Smooth muscle cell (in vitro differentiated cells): ENCODE measurements around the gene ADGRL2. TPM values are rescaled to one million over a fixed set of nuclear protein-coding genes. Genes with fewer than 3 reads are reported as not detected.

Source experiments
- DNase-seq: peaks from one replicate; lab custom pipeline; 2025; ENCODE audit not compliant: unreplicated experiment; lab: John Stamatoyannopoulos, UW
- H2AFZ ChIP-seq: fragments of 200-600 bp; sonication (generic); 2 replicates; pipeline ENCODE4 v1.6.0; 2016; ENCODE audit warnings: antibody characterized with exemption, low read depth, mild to moderate bottlenecking
- H3F3A ChIP-seq: fragments of 200-600 bp; sonication (generic); 2 replicates; pipeline ENCODE4 v1.6.0; 2017; ENCODE audit warnings: antibody characterized with exemption, low read depth
- H3K27ac ChIP-seq: fragments of 200-600 bp; sonication (generic); 2 replicates; pipeline ENCODE4 v1.5.1; 2016; ENCODE audit warnings: low read depth, mild to moderate bottlenecking
- H3K27me3 ChIP-seq: fragments of 200-600 bp; sonication (generic); 2 replicates; pipeline ENCODE4 v1.6.1; 2016; ENCODE audit warnings: low read depth, mild to moderate bottlenecking
- H3K36me3 ChIP-seq: fragments of 200-600 bp; sonication (generic); 2 replicates; pipeline ENCODE4 v1.5.1; 2016; ENCODE audit warnings: low read depth
- H3K4me1 ChIP-seq: fragments of 200-600 bp; sonication (generic); 2 replicates; pipeline ENCODE4 v1.5.1; 2016; ENCODE audit warnings: low read depth
- H3K4me2 ChIP-seq: fragments of 200-600 bp; sonication (generic); 2 replicates; pipeline ENCODE4 v1.6.0; 2016; ENCODE audit warnings: mild to moderate bottlenecking
- H3K4me3 ChIP-seq: fragments of 200-600 bp; sonication (generic); 2 replicates; pipeline ENCODE4 v1.5.1; 2016; ENCODE audit warnings: mild to moderate bottlenecking
- H3K79me2 ChIP-seq: fragments of 200-600 bp; sonication (generic); 2 replicates; pipeline ENCODE4 v1.6.0; 2016; ENCODE audit warnings: low read depth, mild to moderate bottlenecking
- H3K9ac ChIP-seq: fragments of 200-600 bp; sonication (generic); 2 replicates; pipeline ENCODE4 v1.6.0; 2016; ENCODE audit warnings: low read depth
- H3K9me3 ChIP-seq: fragments of 200-600 bp; sonication (generic); replicated peaks from 2 replicates; pipeline ENCODE4 v1.5.1; 2016; ENCODE audit warnings: low read depth
- H4K20me1 ChIP-seq: fragments of 200-600 bp; sonication (generic); 2 replicates; pipeline ENCODE4 v1.6.0; 2016; ENCODE audit warnings: low read depth
- WGBS: methylation state at CpG from one replicate; pipeline ENCODE4 v1.1.7; 2016; ENCODE audit warnings: low lambda C conversion rate; 5-methylcytosine and 5-hydroxymethylcytosine counted together
- polyA plus RNA-seq: library from polyadenylated mRNA; unstranded; fragments of >200 nt; fragmentation: Nextera tagmentation; extraction: Ambion mirVana; gene quantifications from 2 replicates; pipeline ENCODE4 v1.2.1, GENCODE V29; 2016
- total RNA-seq: library from RNA; depleted of rRNA; stranded (reverse); fragments of >200 nt; gene quantifications from 2 replicates; pipeline ENCODE4 v1.2.3, GENCODE V29; 2014
- TF ChIP-seq, protein P1 (sequence below): fragments of 200-600 bp; sonication (generic); IDR thresholded peaks from 2 replicates; pipeline ENCODE4 v1.5.1; 2017; ENCODE audit warnings: borderline replicate concordance, mild to moderate bottlenecking, antibody characterized with exemption; ENCODE audit not compliant: insufficient read depth, poor library complexity, severe bottlenecking

ADGRL2 gene
- total and polyA plus RNA-seq, 2 experiments from 2014 or later = 25.1 to 119 TPM

DNA sequence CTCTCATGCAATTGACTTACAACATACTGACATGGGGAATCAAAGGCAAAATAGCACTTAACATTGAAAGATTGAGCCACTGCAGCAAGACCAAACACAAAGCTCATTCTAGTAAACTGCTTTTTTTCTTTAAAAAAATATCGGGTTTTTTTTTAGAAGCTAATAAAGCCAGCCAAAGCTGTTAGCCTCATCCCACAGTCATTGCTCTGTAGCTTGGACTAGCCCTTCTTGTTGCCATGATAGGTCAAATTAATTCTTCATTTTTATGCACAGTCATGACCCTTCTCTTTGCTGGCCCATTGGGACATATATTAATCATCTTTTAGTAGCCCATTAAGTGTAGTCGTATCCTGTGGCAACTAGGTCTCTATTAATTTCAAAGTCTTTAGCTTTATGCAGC, 231.3 kb downstream of the ADGRL2 start:
- no peak overlapping the region for H3K27ac ChIP-seq
- no peak overlapping the region for H3K4me2 ChIP-seq
- H3K4me1 ChIP-seq = no peaks in the 10 kb centered on the region
- DNase-seq = no peak
- TF ChIP-seq, protein P1, sequence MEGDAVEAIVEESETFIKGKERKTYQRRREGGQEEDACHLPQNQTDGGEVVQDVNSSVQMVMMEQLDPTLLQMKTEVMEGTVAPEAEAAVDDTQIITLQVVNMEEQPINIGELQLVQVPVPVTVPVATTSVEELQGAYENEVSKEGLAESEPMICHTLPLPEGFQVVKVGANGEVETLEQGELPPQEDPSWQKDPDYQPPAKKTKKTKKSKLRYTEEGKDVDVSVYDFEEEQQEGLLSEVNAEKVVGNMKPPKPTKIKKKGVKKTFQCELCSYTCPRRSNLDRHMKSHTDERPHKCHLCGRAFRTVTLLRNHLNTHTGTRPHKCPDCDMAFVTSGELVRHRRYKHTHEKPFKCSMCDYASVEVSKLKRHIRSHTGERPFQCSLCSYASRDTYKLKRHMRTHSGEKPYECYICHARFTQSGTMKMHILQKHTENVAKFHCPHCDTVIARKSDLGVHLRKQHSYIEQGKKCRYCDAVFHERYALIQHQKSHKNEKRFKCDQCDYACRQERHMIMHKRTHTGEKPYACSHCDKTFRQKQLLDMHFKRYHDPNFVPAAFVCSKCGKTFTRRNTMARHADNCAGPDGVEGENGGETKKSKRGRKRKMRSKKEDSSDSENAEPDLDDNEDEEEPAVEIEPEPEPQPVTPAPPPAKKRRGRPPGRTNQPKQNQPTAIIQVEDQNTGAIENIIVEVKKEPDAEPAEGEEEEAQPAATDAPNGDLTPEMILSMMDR = no peak
- no peaks in the 10 kb centered on the region for H4K20me1 ChIP-seq
- no peak overlapping the region for H3K4me3 ChIP-seq
- no peaks in the 10 kb centered on the region for H3K9me3 ChIP-seq
- no peaks in the 10 kb centered on the region for H3K79me2 ChIP-seq
- no peak overlapping the region for H3K9ac ChIP-seq
- no peaks in the 10 kb centered on the region for H3K36me3 ChIP-seq
- no peak overlapping the region for H2AFZ ChIP-seq
- H3K27me3 ChIP-seq = peaks cover 7% of the 10 kb centered on the region
- 95% methylated on average over 2 of the region's 2 CpGs for WGBS
- no peaks in the 10 kb centered on the region for H3F3A ChIP-seq

DNA sequence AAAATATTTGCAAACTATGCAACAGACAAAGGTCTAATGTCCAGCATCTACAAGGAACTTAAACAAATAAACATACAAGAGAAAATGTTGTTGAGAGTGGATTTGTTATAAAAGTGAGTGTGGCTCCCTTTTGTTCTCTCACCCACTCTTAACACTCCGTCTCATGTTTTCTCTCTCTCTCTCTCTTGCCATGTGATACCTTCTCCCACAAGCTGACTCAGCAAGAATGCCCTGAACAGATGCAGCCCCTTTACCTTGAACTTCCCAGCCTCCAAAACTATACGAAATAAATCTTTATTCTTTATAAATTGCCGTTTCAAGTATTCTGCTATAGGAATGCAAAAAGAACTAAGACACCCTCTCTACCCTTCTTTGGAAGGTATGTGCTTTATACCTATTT, 234.1 kb downstream of the ADGRL2 start:
- no peak overlapping the region for H2AFZ ChIP-seq
- no peak overlapping the region for H3K4me2 ChIP-seq
- H4K20me1 ChIP-seq = no peaks in the 10 kb centered on the region
- no peak overlapping the region for H3K4me3 ChIP-seq
- H3K9me3 ChIP-seq = no peaks in the 10 kb centered on the region
- DNase-seq = no peak
- no peaks in the 10 kb centered on the region for H3K4me1 ChIP-seq
- no peak overlapping the region for H3K27ac ChIP-seq
- H3K36me3 ChIP-seq = no peaks in the 10 kb centered on the region
- no peaks in the 10 kb centered on the region for H3K79me2 ChIP-seq
- H3F3A ChIP-seq = no peaks in the 10 kb centered on the region
- H3K9ac ChIP-seq = no peak overlapping the region
- peaks cover 12% of the 10 kb centered on the region for H3K27me3 ChIP-seq
- WGBS = 91% methylated on average over 3 of the region's 3 CpGs
- TF ChIP-seq, protein P1 = no peak
